Parathyroid adenoma (tissue), 2 donors: Measurements from ENCODE around the gene TAOK3.

ENCODE experiments used
- H2AFZ ChIP-seq: fragments of 300-600 bp; sonication (generic); one replicate; pipeline ENCODE4 v1.7.0; 2017; ENCODE audit warnings: antibody characterized with exemption, mild to moderate bottlenecking
- H3K27ac ChIP-seq: fragments of 300-600 bp; sonication (generic); one replicate; pipeline ENCODE4 v1.7.0; 2017
- H3K27me3 ChIP-seq: fragments of 300-600 bp; sonication (generic); one replicate; pipeline ENCODE4 v1.7.0; 2017; ENCODE audit warnings: low read length; ENCODE audit not compliant: control insufficient read depth, insufficient read depth
- H3K36me3 ChIP-seq: fragments of 300-600 bp; sonication (generic); one replicate; pipeline ENCODE4 v1.7.0; 2017; ENCODE audit warnings: low read length; ENCODE audit not compliant: control insufficient read depth, insufficient read depth
- H3K4me1 ChIP-seq: fragments of 300-600 bp; sonication (generic); one replicate; pipeline ENCODE4 v1.7.0; 2017; ENCODE audit warnings: control low read depth
- H3K4me2 ChIP-seq: fragments of 300-600 bp; sonication (generic); one replicate; pipeline ENCODE4 v1.7.0; 2017; ENCODE audit warnings: low read length
- H3K4me3 ChIP-seq: fragments of 300-600 bp; sonication (generic); one replicate; pipeline ENCODE4 v1.7.0; 2017; ENCODE audit warnings: low read depth, low read length
- H3K79me2 ChIP-seq: fragments of 300-600 bp; sonication (generic); one replicate; pipeline ENCODE4 v1.7.0; 2017; ENCODE audit warnings: control low read depth
- H3K9ac ChIP-seq: fragments of 300-600 bp; sonication (generic); one replicate; pipeline ENCODE4 v1.7.0; 2017; ENCODE audit warnings: mild to moderate bottlenecking
- H3K9me3 ChIP-seq: fragments of 300-600 bp; sonication (generic); one replicate; pipeline ENCODE4 v1.7.0; 2017; ENCODE audit warnings: low read length; ENCODE audit not compliant: control insufficient read depth
- CTCF ChIP-seq: fragments of 300-600 bp; sonication (generic); IDR thresholded peaks from one replicate; pipeline ENCODE4 v1.7.0; 2017; ENCODE audit warnings: antibody characterized with exemption, mild to moderate bottlenecking
- donor health status: primary hyperparathyroidism.

The TAOK3 gene

GRCh38 chr12:118219106-118219505, 153.6 kb downstream of the TAOK3 start:
- no peak overlapping the region for H3K4me3 ChIP-seq
- no peak overlapping the region for H3K4me2 ChIP-seq
- no peaks in the 10 kb centered on the region for H3K9me3 ChIP-seq
- H3K27ac ChIP-seq = no peak overlapping the region
- H3K4me1 ChIP-seq = no peaks in the 10 kb centered on the region
- H3K27me3 ChIP-seq = no peaks in the 10 kb centered on the region
- no peak overlapping the region for H2AFZ ChIP-seq
- no peaks in the 10 kb centered on the region for H3K79me2 ChIP-seq
- no peaks in the 10 kb centered on the region for H3K36me3 ChIP-seq
- no peak for TF ChIP-seq CTCF
- no peak overlapping the region for H3K9ac ChIP-seq

GRCh38 chr12:118213452-118213851, 159.3 kb downstream of the TAOK3 start:
- Histone ChIP-seq H3K79me2 (no peaks in the 10 kb centered on the region), H3K4me2 (no peak overlapping the region), H3K4me1 (no peaks in the 10 kb centered on the region), H3K27me3 (no peaks in the 10 kb centered on the region), H3K9me3 (no peaks in the 10 kb centered on the region), H2AFZ (no peak overlapping the region), H3K36me3 (no peaks in the 10 kb centered on the region), H3K27ac (no peak overlapping the region), H3K9ac (no peak overlapping the region), H3K4me3 (no peak overlapping the region)
- no peak for TF ChIP-seq CTCF

- H3K4me1 ChIP-seq = no peaks in the 10 kb centered on the region
- no peak overlapping the region for H2AFZ ChIP-seq
- H3K27me3 ChIP-seq = no peaks in the 10 kb centered on the region
- H3K36me3 ChIP-seq = no peaks in the 10 kb centered on the region
- no peak for TF ChIP-seq CTCF
- no peaks in the 10 kb centered on the region for H3K9me3 ChIP-seq
- no peak overlapping the region for H3K4me3 ChIP-seq
- no peak overlapping the region for H3K4me2 ChIP-seq
- no peak overlapping the region for H3K27ac ChIP-seq
- H3K9ac ChIP-seq = no peak overlapping the region
- H3K79me2 ChIP-seq = no peaks in the 10 kb centered on the region
Measured at GRCh38 chr12:118212606-118213005, 160.1 kb downstream of the TAOK3 start.

GRCh38 chr12:118206107-118206412, 166.6 kb downstream of the TAOK3 start:
- no peak overlapping the region for H3K4me2 ChIP-seq
- no peak overlapping the region for H3K27ac ChIP-seq
- TF ChIP-seq CTCF = no peak
- no peaks in the 10 kb centered on the region for H3K27me3 ChIP-seq
- H3K79me2 ChIP-seq = no peaks in the 10 kb centered on the region
- no peaks in the 10 kb centered on the region for H3K9me3 ChIP-seq
- H3K4me1 ChIP-seq = no peaks in the 10 kb centered on the region
- H3K4me3 ChIP-seq = no peak overlapping the region
- no peaks in the 10 kb centered on the region for H3K36me3 ChIP-seq
- H2AFZ ChIP-seq = no peak overlapping the region
- H3K9ac ChIP-seq = no peak overlapping the region

- Histone ChIP-seq H3K79me2 (no peaks in the 10 kb centered on the region), H3K9me3 (no peaks in the 10 kb centered on the region), H3K9ac (no peak overlapping the region), H2AFZ (no peak overlapping the region), H3K4me1 (no peaks in the 10 kb centered on the region), H3K27me3 (no peaks in the 10 kb centered on the region), H3K36me3 (no peaks in the 10 kb centered on the region), H3K27ac (no peak overlapping the region), H3K4me2 (no peak overlapping the region), H3K4me3 (no peak overlapping the region)
- TF ChIP-seq CTCF = no peak
Measured at GRCh38 chr12:118193958-118194357, 178.7 kb downstream of the TAOK3 start.
